ENCODE results near the gene CNKSR3.
"Not testable (repeated sequence)": the region's sequence is repeated elsewhere in the genome, so short reads cannot be mapped to it uniquely, and the experiment has no call there.

CNKSR3 gene

GRCh38 chr6:154541837-154542236 is 31.4 kb upstream of the CNKSR3 start:
- no CpG with 5 or more reads among the region's 15 CpGs for WGBS (ENCODE audit: insufficient coverage, insufficient read length)
- not testable (repeated sequence) for H3K4me3 ChIP-seq (ENCODE audit: low read length)

DNA sequence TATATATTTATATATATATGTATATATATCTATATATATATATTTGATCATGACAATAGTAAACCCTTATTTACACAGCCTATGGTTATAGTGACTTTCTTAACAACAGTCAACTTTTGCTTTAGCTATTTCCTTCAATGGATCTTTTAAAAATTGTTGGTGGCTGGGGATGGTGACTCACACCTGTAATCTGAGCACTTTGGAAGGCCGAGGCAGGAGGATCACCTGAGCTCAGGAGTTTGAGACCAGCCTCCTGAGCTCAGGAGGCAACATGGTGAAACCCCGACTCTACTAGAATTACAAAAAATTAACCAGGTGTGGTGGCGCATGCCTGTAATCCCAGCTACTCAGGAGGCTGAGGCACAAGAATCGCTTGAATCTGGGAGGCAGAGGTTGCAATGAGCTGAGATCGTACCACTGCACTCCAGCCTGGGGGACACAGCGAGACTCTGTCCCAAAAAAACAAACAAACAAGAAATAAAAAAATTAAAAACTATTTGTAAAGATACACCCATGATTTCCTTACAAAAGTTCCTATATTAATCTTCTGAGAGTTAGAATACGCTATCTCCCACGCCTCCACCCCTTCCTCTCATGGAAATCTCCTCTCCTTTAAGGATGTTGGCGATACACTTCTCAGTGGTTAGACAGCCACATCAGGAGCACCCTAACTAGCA is 29.2 kb upstream of the CNKSR3 start:
- H3K27ac ChIP-seq (ENCODE audit: low read length), result no peak overlapping the region
- H3K9me3 ChIP-seq (ENCODE audit: control insufficient read depth, insufficient read depth, low read length), result no peaks in the 10 kb centered on the region
- WGBS (ENCODE audit: insufficient coverage, insufficient read length), result no CpG with 5 or more reads among the region's 9 CpGs
- H3K4me3 ChIP-seq (ENCODE audit: low read length), result no peak overlapping the region
- H3K4me1 ChIP-seq (ENCODE audit: control insufficient read depth, insufficient read depth, low read length), result peaks cover 5% of the 10 kb centered on the region
- no peak for DNase-seq (ENCODE audit: low read depth, low spot score)
- H3K36me3 ChIP-seq (ENCODE audit: control insufficient read depth, insufficient read depth, low read length), result no peaks in the 10 kb centered on the region
- no peaks in the 10 kb centered on the region for H3K27me3 ChIP-seq (ENCODE audit: control insufficient read depth, insufficient read depth, low read length)

More at GRCh38 chr6:154541837-154542236, 31.4 kb upstream of the CNKSR3 start:
- H3K9me3 ChIP-seq (ENCODE audit: control insufficient read depth, insufficient read depth, low read length); H3K4me1 ChIP-seq (ENCODE audit: control insufficient read depth, insufficient read depth, low read length); H3K27ac ChIP-seq (ENCODE audit: low read length); H3K27me3 ChIP-seq (ENCODE audit: control insufficient read depth, insufficient read depth, low read length); DNase-seq (ENCODE audit: low read depth, low spot score); H3K36me3 ChIP-seq (ENCODE audit: control insufficient read depth, insufficient read depth, low read length): not testable (repeated sequence)

DNA sequence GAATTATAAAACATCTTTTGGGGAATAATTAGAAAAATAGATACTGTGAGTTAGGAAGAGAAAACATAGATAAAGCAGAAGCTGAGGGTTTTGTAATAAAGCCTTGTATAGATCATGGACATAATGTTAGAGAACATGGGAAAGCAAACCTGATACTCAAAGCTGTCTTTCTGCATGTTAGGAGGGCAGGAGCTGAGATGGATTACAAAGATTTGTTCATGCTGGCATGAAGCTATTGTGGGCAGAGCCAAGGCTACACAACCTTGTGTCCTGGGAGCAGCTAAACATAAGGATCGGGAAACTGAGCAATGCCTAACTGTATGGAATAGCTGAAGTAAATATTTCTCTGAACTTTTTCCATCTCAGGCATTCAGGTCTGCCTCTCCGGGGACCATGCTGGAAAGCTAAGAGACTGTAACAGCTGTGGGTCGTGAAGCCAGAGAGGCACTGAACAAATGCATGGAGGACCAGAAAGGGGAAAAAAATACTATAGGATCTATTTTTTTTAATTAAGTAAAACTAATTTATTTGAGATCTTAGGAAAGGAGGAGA is 28.2 kb upstream of the CNKSR3 start:
- Histone ChIP-seq H3K36me3 (ENCODE audit: control insufficient read depth, insufficient read depth, low read length) (no peaks in the 10 kb centered on the region), H3K9me3 (ENCODE audit: control insufficient read depth, insufficient read depth, low read length) (no peaks in the 10 kb centered on the region), H3K4me3 (ENCODE audit: low read length) (no peak overlapping the region; the same call in 1 of the 2 replicates), H3K27ac (ENCODE audit: low read length) (no peak overlapping the region), H3K4me1 (ENCODE audit: control insufficient read depth, insufficient read depth, low read length) (peaks cover 5% of the 10 kb centered on the region), H3K27me3 (ENCODE audit: control insufficient read depth, insufficient read depth, low read length) (no peaks in the 10 kb centered on the region)
- no peak for DNase-seq (ENCODE audit: low read depth, low spot score)
- no CpG with 5 or more reads among the region's 3 CpGs for WGBS (ENCODE audit: insufficient coverage, insufficient read length)

GRCh38 chr6:154537511-154538325 is 27.2 kb upstream of the CNKSR3 start:
- H3K9me3 ChIP-seq (ENCODE audit: control insufficient read depth, insufficient read depth, low read length), result no peaks in the 10 kb centered on the region
- peaks cover 5% of the 10 kb centered on the region for H3K4me1 ChIP-seq (ENCODE audit: control insufficient read depth, insufficient read depth, low read length)
- no peak for DNase-seq (ENCODE audit: low read depth, low spot score)
- H3K27ac ChIP-seq (ENCODE audit: low read length), result no peak overlapping the region
- no peak overlapping the region for H3K4me3 ChIP-seq (ENCODE audit: low read length)
- H3K36me3 ChIP-seq (ENCODE audit: control insufficient read depth, insufficient read depth, low read length), result no peaks in the 10 kb centered on the region
- no CpG with 5 or more reads among the region's 13 CpGs for WGBS (ENCODE audit: insufficient coverage, insufficient read length)
- H3K27me3 ChIP-seq (ENCODE audit: control insufficient read depth, insufficient read depth, low read length), result no peaks in the 10 kb centered on the region

GRCh38 chr6:154536999-154537398 is 26.5 kb upstream of the CNKSR3 start:
- H3K4me3 ChIP-seq (ENCODE audit: low read length), result no peak overlapping the region
- no peak for DNase-seq (ENCODE audit: low read depth, low spot score)
- no peaks in the 10 kb centered on the region for H3K9me3 ChIP-seq (ENCODE audit: control insufficient read depth, insufficient read depth, low read length)
- H3K36me3 ChIP-seq (ENCODE audit: control insufficient read depth, insufficient read depth, low read length), result no peaks in the 10 kb centered on the region
- no peaks in the 10 kb centered on the region for H3K27me3 ChIP-seq (ENCODE audit: control insufficient read depth, insufficient read depth, low read length)
- peaks cover 5% of the 10 kb centered on the region for H3K4me1 ChIP-seq (ENCODE audit: control insufficient read depth, insufficient read depth, low read length)
- WGBS (ENCODE audit: insufficient coverage, insufficient read length), result no CpG with 5 or more reads among the region's 3 CpGs
- H3K27ac ChIP-seq (ENCODE audit: low read length), result no peak overlapping the region

DNA sequence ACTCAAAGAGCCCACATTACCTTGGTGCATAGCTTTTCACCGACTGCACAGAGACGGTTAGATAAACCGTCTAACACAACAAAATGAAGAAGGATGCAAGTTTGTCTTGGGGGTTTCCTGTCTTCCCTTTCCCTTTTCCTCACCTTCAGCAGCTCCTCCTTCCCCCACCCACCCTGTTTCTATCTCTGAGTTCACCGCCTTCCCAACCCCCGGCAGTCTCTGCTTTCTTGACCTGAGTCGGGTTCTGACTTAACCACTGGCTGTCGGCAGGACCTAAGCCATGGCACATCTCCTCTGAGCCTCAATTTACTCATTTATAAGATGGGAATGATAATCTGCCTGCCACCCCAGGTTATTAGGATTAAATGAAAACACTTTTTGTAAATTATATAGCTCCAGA is 25.8 kb upstream of the CNKSR3 start:
- H3K27me3 ChIP-seq (ENCODE audit: control insufficient read depth, insufficient read depth, low read length), result no peaks in the 10 kb centered on the region
- no peaks in the 10 kb centered on the region for H3K9me3 ChIP-seq (ENCODE audit: control insufficient read depth, insufficient read depth, low read length)
- peaks cover 5% of the 10 kb centered on the region for H3K4me1 ChIP-seq (ENCODE audit: control insufficient read depth, insufficient read depth, low read length)
- DNase-seq (ENCODE audit: low read depth, low spot score), result no peak
- H3K4me3 ChIP-seq (ENCODE audit: low read length), result no peak overlapping the region
- H3K27ac ChIP-seq (ENCODE audit: low read length), result no peak overlapping the region
- no CpG with 5 or more reads among the region's 7 CpGs for WGBS (ENCODE audit: insufficient coverage, insufficient read length)
- H3K36me3 ChIP-seq (ENCODE audit: control insufficient read depth, insufficient read depth, low read length), result no peaks in the 10 kb centered on the region

DNA sequence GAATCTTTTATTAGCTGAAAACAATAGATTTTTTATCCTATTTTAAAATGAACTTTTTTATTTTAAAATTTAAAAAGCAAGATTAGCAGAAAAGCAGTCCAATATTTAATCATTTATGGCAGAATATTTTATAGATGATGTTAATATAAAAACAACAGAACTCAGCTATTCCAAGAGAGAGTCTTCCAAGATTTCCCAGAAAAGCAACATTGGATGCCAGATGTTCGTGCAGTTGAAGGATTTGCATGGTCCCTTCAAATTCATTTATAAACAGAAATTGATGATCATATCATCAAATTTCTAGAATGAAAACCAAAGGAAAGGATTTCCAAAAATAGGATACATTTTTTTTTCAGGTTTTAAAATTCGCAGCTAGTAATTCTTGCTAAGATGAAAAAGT is 25.4 kb upstream of the CNKSR3 start:
- Histone ChIP-seq H3K9me3 (ENCODE audit: control insufficient read depth, insufficient read depth, low read length) (no peaks in the 10 kb centered on the region), H3K27me3 (ENCODE audit: control insufficient read depth, insufficient read depth, low read length) (no peaks in the 10 kb centered on the region), H3K27ac (ENCODE audit: low read length) (no peak overlapping the region), H3K4me1 (ENCODE audit: control insufficient read depth, insufficient read depth, low read length) (peaks cover 5% of the 10 kb centered on the region), H3K36me3 (ENCODE audit: control insufficient read depth, insufficient read depth, low read length) (no peaks in the 10 kb centered on the region), H3K4me3 (ENCODE audit: low read length) (no peak overlapping the region)
- WGBS (ENCODE audit: insufficient coverage, insufficient read length), result no CpG with 5 or more reads among the region's 2 CpGs
- DNase-seq (ENCODE audit: low read depth, low spot score), result no peak

DNA sequence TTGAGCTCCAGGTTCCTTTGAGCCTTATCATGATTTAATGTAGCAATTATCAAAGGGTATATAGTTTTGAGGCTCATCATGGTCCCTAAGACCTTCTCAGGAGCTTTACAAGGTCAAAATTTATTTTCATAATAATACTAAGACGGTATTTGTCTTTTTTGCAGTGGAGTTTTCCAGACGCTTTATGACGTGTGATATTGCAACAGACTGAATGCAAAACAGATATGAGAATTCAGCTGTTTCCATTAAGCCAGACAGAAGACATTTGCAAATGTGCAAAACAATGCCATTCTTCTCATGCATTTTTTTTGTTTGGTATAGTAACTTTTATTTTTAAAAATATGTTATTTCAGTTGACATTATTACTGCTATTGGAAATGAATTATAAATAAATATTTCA is 24.7 kb upstream of the CNKSR3 start:
- no CpG with 5 or more reads among the region's 3 CpGs for WGBS (ENCODE audit: insufficient coverage, insufficient read length)
- no peaks in the 10 kb centered on the region for H3K36me3 ChIP-seq (ENCODE audit: control insufficient read depth, insufficient read depth, low read length)
- H3K27ac ChIP-seq (ENCODE audit: low read length), result no peak overlapping the region
- no peak for DNase-seq (ENCODE audit: low read depth, low spot score)
- no peaks in the 10 kb centered on the region for H3K27me3 ChIP-seq (ENCODE audit: control insufficient read depth, insufficient read depth, low read length)
- peaks cover 5% of the 10 kb centered on the region for H3K4me1 ChIP-seq (ENCODE audit: control insufficient read depth, insufficient read depth, low read length)
- H3K4me3 ChIP-seq (ENCODE audit: low read length), result no peak overlapping the region
- no peaks in the 10 kb centered on the region for H3K9me3 ChIP-seq (ENCODE audit: control insufficient read depth, insufficient read depth, low read length)

- DNase-seq (ENCODE audit: low read depth, low spot score), result no peak
- no peak overlapping the region for H3K27ac ChIP-seq (ENCODE audit: low read length)
- H3K27me3 ChIP-seq (ENCODE audit: control insufficient read depth, insufficient read depth, low read length), result no peaks in the 10 kb centered on the region
- no peak overlapping the region for H3K4me3 ChIP-seq (ENCODE audit: low read length)
- no peaks in the 10 kb centered on the region for H3K36me3 ChIP-seq (ENCODE audit: control insufficient read depth, insufficient read depth, low read length)
- no CpG with 5 or more reads among the region's 2 CpGs for WGBS (ENCODE audit: insufficient coverage, insufficient read length)
- H3K9me3 ChIP-seq (ENCODE audit: control insufficient read depth, insufficient read depth, low read length), result no peaks in the 10 kb centered on the region
- peaks cover 5% of the 10 kb centered on the region for H3K4me1 ChIP-seq (ENCODE audit: control insufficient read depth, insufficient read depth, low read length)
Observed at GRCh38 chr6:154534531-154534930, 24.0 kb upstream of the CNKSR3 start.

GRCh38 chr6:154532426-154532825 is 21.9 kb upstream of the CNKSR3 start:
- no peaks in the 10 kb centered on the region for H3K36me3 ChIP-seq (ENCODE audit: control insufficient read depth, insufficient read depth, low read length)
- no peaks in the 10 kb centered on the region for H3K9me3 ChIP-seq (ENCODE audit: control insufficient read depth, insufficient read depth, low read length)
- H3K4me3 ChIP-seq (ENCODE audit: low read length), result no peak overlapping the region
- no peak overlapping the region for H3K27ac ChIP-seq (ENCODE audit: low read length)
- H3K27me3 ChIP-seq (ENCODE audit: control insufficient read depth, insufficient read depth, low read length), result no peaks in the 10 kb centered on the region
- WGBS (ENCODE audit: insufficient coverage, insufficient read length), result no CpG with 5 or more reads among the region's 4 CpGs
- DNase-seq (ENCODE audit: low read depth, low spot score), result no peak
- peaks cover 4% of the 10 kb centered on the region for H3K4me1 ChIP-seq (ENCODE audit: control insufficient read depth, insufficient read depth, low read length)

Data from iPS DF 6.9 (cell line).